H1 (cell line): Measurements from ENCODE around the gene C3orf49. TPM values are rescaled to one million over a fixed set of nuclear protein-coding genes. Genes with fewer than 3 reads are reported as not detected.

Source experiments
- CBX5 ChIP-seq: fragments of 300-800, 300-1000 bp; sonication (generic); IDR thresholded peaks from 2 replicates; pipeline ENCODE4 v1.7.1; 2016; ENCODE audit warnings: antibody characterized with exemption, low read length, low read depth
- polyA plus RNA-seq, 7 experiments: library from polyadenylated mRNA; depleted of rRNA in 3 of 7; stranded (reverse) in 5 of 7; unstranded in 2 of 7; fragments of >200 nt in 5 of 7; fragments of 200-250 nt in 2 of 7; gene quantifications; 1 replicate in 5 of 7; 2 replicates in 1 of 7; 4 replicates in 1 of 7; pipeline versions ENCODE4 v1.2.1 to v1.2.3, GENCODE V29; 2011 to 2013; ENCODE audit warnings: missing spikeins in 2 of 7, mixed read lengths in 2 of 7
- total RNA-seq: library from RNA; stranded (reverse); fragmentation: NEBNext Ultra II Directional; extraction: Animal tissue kit (Norgen Biotek cat#: 25700); gene quantifications from 2 replicates; pipeline ENCODE4 v1.2.1, GENCODE V29; 2021

C3orf49 gene
- total and polyA plus RNA-seq, 2 of the 8 experiments (the other 6 are each of a cell fraction or from before 2014, with no cell fraction given), result not detected

- no peak for TF ChIP-seq CBX5
- TF ChIP-seq, all 59 proteins: peak for 0
Observed at GRCh38 chr3:63803911-63804310, 15.2 kb upstream of the C3orf49 start (continued).
